Measurements from ENCODE around the gene PHETA1. TPM values are rescaled to one million over a fixed set of nuclear protein-coding genes. Genes with fewer than 3 reads are reported as not detected.

Gene PHETA1, protein sequence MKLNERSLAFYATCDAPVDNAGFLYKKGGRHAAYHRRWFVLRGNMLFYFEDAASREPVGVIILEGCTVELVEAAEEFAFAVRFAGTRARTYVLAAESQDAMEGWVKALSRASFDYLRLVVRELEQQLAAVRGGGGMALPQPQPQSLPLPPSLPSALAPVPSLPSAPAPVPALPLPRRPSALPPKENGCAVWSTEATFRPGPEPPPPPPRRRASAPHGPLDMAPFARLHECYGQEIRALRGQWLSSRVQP
- total RNA-seq (ENCODE audit: insufficient read depth, low replicate concordance) = 16.1 TPM

DNA sequence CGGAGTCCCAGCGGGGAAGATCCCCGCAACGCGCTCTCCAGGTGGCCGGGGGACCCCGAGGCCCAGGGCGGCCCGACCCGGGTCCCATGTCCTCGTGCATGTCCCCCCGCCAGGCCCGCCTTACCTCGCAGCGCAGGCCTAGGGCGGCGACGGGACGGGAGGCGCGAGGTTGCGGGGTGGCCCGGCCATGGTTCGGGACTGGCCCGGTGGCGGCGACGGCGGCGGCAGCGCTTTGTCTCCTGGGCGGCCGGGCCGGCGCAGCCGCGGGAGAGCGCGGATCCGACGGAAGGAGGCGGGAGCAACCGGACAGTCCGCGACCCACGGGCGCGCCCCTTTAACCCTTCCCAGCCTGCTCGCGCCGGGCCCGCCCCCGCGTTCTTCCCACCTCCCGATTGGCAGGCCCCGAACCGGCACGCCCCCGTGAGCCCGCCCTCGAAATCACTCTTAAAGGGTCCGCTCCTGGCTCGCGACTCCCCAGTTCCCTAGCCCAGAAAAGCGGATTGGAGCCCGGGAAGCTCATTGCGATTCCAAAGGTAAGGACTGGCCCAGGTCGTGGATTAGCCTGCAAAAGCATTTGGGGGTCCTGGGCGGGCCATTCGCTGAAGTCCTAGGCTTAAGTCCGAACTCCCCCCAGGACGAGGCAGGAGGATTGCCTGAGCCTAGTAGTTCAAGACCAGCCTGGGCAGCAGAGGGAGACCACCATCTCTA is at the start of gene PHETA1:
PHETA1 (minus strand) TSS at position 308 of the 708 bp plus-strand sequence. CDS start 5,668 bp downstream, outside the sequence.
- peak; percentile 93 for DNase-seq (ENCODE audit: low spot score)

DNA sequence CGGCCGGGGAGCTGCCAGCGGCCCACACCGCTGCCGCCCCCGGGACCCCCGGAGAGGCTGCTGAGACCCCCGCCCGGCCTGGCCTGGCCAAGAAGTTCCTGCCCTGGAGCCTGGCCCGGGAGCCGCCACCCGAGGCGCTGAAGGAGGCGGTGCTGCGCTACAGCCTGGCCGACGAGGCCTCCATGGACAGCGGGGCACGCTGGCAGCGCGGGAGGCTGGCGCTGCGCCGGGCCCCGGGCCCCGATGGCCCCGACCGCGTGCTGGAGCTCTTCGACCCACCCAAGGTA is 49.6 kb upstream of the PHETA1 start:
- DNase-seq (ENCODE audit: low spot score) = no peak

DNA sequence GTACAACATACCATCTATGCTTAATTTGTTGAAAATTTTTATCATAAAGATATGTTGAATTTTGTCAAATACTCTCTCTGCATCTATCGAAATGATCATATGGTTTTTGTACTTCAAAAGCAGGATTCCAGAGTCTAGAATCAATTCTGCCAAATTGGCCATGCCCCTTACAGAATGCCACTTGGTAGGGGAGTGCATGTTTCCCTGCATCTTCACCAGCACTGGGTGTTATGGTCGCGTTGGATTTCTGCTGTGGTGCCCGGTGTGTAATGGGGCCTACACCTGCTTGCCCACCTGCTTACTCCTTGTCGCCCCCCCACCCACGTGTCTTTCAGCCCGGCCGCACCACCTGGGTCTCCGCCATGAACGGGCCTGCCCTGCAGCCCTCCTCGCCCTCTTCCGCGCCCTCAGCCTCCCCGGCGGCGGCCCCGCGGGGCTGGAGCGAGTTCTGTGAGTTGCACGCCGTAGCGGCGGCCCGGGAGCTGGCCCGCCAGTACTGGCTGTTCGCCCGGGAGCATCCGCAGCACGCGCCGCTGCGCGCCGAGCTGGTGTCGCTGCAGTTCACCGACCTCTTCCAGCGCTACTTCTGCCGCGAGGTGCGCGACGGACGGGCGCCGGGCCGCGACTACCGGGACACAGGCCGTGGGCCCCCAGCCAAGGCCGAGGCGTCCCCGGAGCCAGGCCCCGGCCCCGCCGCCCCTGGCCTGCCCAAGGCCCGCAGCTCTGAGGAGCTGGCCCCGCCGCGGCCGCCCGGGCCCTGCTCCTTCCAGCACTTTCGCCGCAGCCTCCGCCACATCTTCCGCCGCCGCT is 49.1 kb upstream of the PHETA1 start:
- DNase-seq (ENCODE audit: low spot score) = no peak

DNA sequence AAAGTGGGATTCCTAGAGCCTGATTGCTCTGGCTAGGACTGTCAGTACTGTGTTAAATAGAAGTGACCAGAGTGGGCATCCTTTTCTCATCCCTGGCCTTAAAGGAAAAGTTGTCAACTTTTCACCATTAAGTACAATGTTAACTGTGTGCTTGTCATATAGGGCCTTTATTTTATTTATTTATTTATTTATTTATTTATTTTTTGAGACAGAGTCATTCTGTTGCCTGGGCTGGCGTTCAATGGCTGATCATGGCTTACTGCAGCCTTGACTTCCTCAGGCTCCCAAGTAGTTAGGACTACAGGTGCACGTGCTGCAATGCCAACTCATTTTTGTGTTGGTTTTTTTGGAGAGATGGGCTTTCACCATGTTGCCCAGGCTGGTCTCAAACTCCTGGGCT is 48.4 kb upstream of the PHETA1 start:
- no peak for DNase-seq (ENCODE audit: low spot score)

- no peak for DNase-seq (ENCODE audit: low spot score)
Observed at GRCh38 chr12:111414711-111415252, 45.9 kb upstream of the PHETA1 start.

- no peak for DNase-seq (ENCODE audit: low spot score)
Observed at GRCh38 chr12:111413442-111414086, 44.7 kb upstream of the PHETA1 start.

GRCh38 chr12:111412830-111413441 is 44.0 kb upstream of the PHETA1 start:
- no peak for DNase-seq (ENCODE audit: low spot score)

GRCh38 chr12:111412007-111412829 is 43.3 kb upstream of the PHETA1 start:
- no peak for DNase-seq (ENCODE audit: low spot score)

- DNase-seq (ENCODE audit: low spot score) = no peak
Observed at GRCh38 chr12:111411185-111411764, 42.4 kb upstream of the PHETA1 start.

GRCh38 chr12:111410431-111411184 is 41.7 kb upstream of the PHETA1 start:
- no peak for DNase-seq (ENCODE audit: low spot score)

DNA sequence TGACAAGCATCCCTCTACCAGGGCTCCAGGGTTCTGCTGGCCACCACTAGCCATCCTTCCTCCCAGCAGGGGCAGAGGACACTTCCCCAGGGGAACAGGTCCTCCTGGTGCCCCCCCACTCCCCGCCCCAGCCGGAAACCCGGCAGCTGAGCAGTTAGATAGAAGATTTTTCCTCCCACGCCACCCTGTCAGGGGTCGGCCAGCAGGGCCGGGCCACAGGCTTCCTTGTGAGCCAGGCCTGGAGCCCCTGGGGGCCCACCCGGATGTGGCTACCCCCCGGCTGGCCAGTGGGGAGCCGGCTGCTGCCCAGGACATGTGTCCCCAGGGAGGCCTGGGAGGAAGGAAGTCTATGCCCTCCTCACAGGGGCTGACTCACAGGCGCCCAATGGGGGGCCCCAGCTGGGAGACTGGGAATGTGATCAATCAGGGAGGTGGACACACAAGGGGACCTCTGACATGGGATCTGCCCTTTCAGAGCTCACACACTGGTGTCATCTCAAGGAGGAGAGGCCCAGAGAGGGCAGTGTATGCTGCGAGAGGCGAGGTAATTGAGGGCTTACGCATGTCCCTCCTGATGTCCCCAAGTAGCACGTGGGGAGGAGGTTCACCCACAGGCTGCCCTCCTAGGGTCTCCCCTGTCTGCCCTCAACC is 41.0 kb upstream of the PHETA1 start:
- DNase-seq (ENCODE audit: low spot score) = no peak

DNA sequence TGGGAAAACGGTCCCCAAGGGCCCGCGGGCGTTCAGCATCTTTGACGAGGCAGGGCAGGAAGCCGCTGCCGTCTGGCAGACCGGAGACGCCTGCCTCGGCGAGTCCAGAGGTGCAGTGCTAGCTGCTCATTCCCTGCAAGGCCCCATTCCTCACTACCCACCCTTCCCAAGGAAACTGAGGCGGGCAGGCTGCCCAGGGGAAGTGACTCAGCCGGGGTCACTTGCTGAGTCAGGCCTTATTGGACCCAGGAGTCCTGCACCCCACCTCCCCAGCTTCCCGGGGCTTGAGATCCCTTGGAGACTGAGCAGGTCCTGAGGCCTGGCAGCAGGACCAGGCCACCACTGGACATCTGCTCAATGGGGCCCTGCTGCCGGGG is 40.5 kb upstream of the PHETA1 start:
- no peak for DNase-seq (ENCODE audit: low spot score)

DNA sequence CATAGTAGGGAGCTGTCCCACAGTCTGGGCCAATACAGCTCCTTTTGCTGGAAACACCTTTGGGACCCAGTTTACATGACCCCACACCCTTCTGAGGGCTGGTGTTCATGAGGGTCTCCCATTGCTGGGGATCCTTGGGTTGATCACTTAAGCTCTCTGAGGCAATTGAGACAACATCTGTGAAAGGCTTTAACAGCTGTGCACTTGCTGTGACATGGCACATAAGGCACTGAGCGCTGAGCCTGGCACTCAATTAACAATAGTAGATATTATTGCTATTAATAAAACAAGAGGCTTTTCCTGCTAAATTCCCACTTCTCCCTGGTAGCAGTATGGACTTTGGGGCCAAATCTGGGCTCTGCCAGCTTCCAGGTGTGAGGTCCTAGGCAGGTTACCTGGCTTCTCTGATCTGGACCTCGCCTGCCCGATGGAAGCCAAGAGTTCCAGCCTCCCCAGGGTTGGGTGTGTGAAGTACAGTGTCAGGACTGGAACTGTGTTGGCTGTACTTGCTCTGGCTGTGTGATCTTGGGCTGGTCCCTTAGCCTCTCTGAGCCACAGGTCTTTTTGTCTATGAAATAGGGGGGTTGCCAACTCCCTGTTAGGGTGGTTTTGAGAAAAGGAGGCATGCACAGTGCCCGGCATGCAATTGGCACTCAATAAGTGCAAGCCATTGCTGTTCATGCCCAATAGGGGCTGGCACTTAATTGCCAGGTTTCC is 39.9 kb upstream of the PHETA1 start:
- no peak for DNase-seq (ENCODE audit: low spot score)

DNA sequence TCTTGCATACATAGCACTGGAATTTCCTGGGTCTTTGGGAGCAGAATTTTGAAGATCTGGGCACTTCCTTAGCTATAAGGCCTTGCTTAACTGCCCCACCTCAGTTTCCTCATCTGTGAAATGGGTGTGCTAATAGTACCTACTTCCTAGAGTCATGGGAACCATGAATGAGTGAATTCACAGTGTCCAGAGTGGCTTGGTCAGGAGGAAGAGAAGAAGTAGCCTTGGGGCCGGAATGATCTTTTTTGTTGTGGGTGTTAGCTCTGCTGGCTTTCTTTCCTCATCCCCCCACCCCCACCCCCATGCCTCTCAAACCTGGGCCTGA is 39.2 kb upstream of the PHETA1 start:
- no peak for DNase-seq (ENCODE audit: low spot score)

- DNase-seq (ENCODE audit: low spot score) = no peak
Observed at GRCh38 chr12:111407377-111408115, 38.7 kb upstream of the PHETA1 start.

- DNase-seq (ENCODE audit: low spot score) = peak; percentile 49
Observed at GRCh38 chr12:111406474-111407376, 37.8 kb upstream of the PHETA1 start.
